HG02642 (cell line): ENCODE results near the gene ZBTB20.
A peak's percentile ranks its signal among the peaks of the same experiment; 100 is the strongest.

Source experiments
- ATAC-seq: cut with Tn5 transposase; IDR thresholded peaks from one replicate; pipeline ENCODE4 v1.9.1; 2021; ENCODE audit warnings: mild to moderate bottlenecking; ENCODE audit not compliant: unreplicated experiment, poor library complexity

Gene ZBTB20

DNA sequence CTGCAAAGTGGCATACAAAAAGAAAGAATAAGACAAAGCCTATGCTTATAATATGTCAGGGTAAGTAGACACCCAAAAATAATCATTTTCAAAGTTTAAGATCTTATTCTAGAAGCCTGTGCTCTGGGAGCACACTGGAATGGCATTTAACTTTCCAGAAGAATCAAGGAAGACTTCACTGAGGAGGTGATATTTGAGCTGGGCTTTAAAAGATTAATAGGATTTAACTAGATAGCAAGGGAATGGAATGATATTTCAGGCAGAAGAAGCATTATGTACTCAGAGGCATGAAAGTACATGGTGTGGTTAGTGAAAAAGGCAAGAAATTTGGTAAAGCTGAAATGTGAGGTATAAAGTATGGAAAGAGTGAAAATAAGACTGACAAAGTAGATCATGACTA is 106.8 kb downstream of the ZBTB20 start:
- no peak for ATAC-seq

DNA sequence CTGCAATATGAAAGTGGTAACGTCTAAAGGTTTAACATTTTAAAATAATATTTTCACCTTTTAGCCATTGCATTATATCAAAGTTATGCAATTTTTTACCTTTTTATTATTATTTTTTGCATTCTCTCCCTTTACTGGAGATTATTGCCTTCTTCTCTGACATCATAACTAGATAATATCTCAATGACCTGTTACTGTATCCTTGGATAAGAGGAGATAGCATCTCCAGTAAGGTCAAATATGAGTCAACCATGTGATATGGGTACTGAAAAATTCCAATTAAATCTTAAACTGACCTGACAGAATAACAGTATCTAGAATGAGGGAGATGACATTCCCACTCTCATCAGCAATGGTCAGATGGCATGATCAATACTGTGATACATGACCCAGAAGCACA is 108.3 kb downstream of the ZBTB20 start:
- no peak for ATAC-seq

- no peak for ATAC-seq
These were observed 124.2 kb downstream of the ZBTB20 start for GRCh38 chr3:115022835-115023398.

GRCh38 chr3:115022199-115022598 is 124.9 kb downstream of the ZBTB20 start:
- ATAC-seq: no peak

GRCh38 chr3:115021061-115021460 is 126.0 kb downstream of the ZBTB20 start:
- ATAC-seq: no peak

DNA sequence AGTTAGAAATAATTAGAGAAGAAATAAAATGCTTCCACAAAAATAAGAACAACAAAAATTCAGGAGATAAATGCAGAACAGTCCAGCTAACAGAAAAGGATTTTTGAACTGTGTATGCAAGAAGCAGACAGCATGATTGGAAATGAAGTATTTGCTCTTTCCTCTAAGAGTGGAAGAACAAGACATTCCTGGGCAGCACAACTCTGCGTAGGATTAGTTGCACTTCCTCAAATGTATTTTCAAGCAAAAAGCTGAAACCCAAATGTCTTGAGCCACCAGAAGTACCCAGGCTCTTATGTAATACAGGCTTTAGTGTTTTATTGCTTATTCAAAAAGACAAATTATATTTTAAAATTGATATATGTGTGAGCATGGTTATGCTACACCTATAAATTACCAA is 127.2 kb downstream of the ZBTB20 start:
- no peak for ATAC-seq

DNA sequence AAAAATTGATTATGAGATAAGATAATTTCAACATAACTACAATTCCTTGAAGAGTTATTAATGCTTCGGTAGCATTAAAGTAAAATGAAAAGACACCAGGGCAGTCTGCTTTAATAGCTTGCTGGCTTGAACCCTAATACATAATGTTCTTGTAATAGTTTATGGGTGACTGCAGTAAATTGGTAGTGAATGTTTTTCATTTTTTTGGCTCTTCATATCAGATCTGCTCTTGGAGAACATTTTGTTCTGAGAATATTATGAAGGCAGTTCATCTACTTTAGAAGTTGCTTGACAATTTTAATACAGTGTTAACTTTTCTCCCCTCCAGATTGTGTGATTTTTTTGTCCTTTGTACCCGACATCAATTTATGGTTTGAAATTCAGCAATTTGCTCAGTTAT is 128.4 kb downstream of the ZBTB20 start:
- no peak for ATAC-seq

DNA sequence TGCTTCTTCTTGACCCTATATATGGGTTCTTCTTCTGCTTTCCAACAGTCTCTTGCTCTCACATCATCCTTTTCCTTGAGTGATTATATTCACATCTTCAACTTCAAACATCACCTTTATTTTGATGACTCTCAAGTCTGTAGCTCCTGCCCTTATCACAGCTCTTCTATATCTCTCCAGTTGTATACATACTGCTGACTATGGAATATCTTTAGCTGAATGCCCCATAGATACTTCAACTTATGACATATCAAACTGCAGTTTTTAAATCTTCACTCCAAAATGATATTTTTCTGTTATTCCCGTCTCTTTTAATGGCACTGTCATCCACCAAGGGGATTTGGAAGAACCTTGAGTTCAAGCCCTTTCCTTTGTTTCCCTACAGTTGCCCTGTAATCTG is 139.1 kb downstream of the ZBTB20 start:
- ATAC-seq: no peak

DNA sequence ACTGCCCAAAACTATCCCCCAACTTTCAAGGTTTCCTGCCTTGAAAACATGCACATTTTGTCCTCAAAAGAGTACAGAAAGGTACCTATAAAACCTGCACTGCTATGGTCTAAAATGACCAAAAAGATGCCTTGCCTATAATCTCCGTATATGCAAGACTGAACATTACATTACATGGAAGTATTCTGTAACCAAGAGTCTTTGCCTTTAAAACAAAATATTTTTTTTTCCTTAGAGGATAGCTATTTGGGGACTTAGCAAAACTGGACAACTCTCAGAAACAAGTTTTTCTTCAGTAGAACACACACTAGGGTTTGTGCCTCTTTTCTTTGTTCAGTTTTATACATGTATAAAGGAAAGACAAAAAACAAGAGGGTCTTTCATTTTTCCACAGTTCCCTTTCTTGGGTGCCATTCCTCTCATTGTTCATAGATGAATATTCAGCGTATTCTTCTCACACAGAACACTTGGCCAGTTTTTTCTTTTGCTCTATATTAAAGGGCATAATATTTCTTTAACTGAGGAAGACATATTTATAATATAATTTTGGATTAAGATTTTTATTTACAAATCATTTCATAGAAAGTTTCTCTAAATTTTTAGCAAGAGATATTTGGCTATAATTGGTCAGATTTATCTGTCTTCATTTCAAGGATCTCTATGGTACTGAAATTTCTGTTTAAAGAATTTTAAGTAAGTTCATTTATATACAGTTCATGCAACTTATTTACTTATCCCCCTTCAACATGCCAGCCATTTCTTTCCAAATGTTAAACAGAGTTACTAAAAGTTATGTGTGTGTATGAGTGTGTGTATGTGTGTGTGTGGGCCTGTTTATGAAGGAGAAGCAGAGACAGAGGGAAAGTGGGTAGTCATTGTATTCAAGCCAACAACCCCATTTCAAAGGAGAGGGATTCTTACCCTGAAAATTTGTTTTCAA is 142.6 kb downstream of the ZBTB20 start:
- ATAC-seq: no peak

- no peak for ATAC-seq
These were observed 148.0 kb downstream of the ZBTB20 start for GRCh38 chr3:114998971-114999579.

- ATAC-seq: no peak
These were observed 152.3 kb downstream of the ZBTB20 start for GRCh38 chr3:114994554-114995341.

DNA sequence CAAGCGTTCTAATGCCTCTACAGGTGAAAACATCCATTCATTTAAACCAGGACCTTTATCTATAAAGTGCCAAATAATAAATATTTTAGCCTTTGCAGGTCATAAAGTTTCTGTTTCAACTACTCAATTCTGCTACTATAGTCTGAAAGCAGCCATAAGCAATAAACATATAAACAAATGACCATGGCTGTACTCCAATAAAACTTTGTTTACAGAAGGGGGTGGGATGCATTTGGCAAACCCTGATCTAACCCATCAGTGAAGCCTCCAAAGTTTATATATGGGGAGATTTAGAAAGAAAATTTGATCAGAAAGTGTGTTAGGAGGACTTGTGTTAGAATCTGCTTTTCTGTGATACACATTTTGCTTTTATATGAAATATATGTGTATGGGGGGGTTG is 161.3 kb downstream of the ZBTB20 start:
- no peak for ATAC-seq

DNA sequence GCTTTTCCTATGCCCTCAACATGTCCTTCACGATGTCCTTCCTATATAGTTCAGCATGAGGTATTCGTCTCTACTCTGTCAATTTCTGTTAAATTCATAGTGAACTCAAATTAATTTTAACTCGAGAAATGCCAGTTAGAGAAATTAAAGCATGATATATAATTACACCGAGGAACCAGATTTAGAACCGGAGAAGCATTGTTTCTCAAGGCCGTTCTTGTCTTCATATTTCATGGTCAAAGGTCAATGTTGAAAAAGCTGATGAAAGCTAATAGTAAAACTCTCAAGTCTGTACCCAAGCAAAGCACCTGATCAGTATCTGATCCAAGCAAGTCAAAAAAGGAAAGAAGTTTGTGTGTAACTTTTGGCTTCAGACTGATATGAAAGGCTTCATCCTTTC is 163.8 kb downstream of the ZBTB20 start:
- ATAC-seq: no peak

GRCh38 chr3:114974387-114974786 is 172.7 kb downstream of the ZBTB20 start:
- ATAC-seq: peak; percentile 82

GRCh38 chr3:114973536-114973935 is 173.6 kb downstream of the ZBTB20 start:
- no peak for ATAC-seq

DNA sequence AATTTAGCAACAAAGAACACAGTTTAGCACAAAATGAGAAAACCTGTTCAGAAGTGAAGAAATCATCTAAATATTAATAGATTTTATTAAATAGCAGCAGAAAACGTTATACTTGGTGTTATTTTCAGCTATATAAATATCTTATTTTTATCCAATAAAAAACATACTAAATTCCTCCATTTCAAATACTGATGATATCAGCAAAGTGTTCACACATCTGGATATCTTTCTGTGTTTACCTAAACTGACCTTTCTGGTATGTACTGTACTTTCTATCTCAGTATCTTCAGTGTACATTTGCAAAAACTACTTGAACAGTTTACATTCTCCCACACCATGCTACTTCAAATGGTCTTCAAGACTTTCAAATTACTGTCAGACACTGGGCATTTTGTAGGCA is 179.9 kb downstream of the ZBTB20 start:
- ATAC-seq: no peak

- ATAC-seq: no peak
These were observed 184.9 kb downstream of the ZBTB20 start for GRCh38 chr3:114962189-114962588.

- no peak for ATAC-seq
These were observed 188.2 kb downstream of the ZBTB20 start for GRCh38 chr3:114958930-114959329.

DNA sequence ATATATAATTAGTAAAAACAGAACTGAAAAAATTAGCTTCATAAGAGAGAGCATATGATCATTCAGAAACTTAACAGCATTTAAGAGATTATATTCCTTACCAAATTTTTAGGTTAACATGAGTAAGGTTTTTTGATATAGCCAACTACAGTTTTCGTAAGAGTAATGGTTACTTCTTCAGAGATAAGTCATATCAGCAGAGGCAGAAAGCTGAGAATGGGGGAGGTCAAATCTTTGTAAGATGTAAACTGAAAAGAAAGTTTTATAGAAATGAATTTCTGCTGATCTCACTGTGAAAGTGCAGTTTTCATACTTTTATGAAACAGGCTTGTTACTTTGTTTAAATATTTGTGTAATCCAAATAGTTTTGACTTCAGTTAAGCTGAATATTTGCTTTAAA is 193.3 kb downstream of the ZBTB20 start:
- no peak for ATAC-seq

DNA sequence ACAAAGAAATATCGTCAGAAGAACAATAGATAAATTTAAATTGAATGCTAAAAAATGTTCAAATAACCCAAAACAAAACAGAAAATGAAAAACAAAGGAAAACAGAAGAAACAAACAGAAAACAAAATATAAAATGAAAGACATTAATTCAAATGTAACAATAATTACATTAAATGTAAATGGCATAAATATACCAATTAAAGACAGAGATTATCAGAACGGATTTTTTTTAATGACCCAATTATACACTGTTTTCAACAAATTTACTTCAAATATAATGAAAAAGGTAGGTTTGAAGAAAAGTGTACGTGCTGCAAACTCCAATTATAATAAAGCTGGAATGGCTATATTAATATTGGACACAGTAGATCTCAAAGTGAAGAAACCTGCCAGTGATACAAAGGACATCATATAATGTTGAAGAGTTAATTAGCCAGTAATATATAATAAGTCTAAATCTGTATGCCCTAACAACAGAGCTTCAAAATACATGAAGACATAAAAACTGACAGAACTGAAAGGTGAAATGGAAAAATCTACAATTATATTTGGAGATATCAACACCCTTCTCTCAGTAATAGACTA is 193.8 kb downstream of the ZBTB20 start:
- no peak for ATAC-seq
